AG08396 (cell line): ENCODE measurements around the gene ABI2.
"Not testable (repeated sequence)": the region's sequence is repeated elsewhere in the genome, so short reads cannot be mapped to it uniquely, and the experiment has no call there.

ENCODE experiments used
- DNase-seq: peaks from one replicate; pipeline ENCODE4 v3.0.0; 2012; ENCODE audit warnings: low spot score, mixed read lengths

The ABI2 gene

GRCh38 chr2:203354966-203355365 lies 26.8 kb downstream of the ABI2 start:
- DNase-seq = no peak

GRCh38 chr2:203359450-203359849 lies 31.3 kb downstream of the ABI2 start:
- no peak for DNase-seq

GRCh38 chr2:203360833-203361430 lies 32.7 kb downstream of the ABI2 start:
- DNase-seq = no peak

GRCh38 chr2:203361495-203361894 lies 33.3 kb downstream of the ABI2 start:
- no peak for DNase-seq

- peak; percentile 26 for DNase-seq
Measured at GRCh38 chr2:203361922-203362321, 33.7 kb downstream of the ABI2 start.

- DNase-seq = no peak
Measured at GRCh38 chr2:203366639-203367466, 38.7 kb downstream of the ABI2 start.

GRCh38 chr2:203372706-203373105 lies 44.5 kb downstream of the ABI2 start:
- DNase-seq = not testable (repeated sequence)

- DNase-seq = no peak
Measured at GRCh38 chr2:203376173-203376572, 48.0 kb downstream of the ABI2 start.

- DNase-seq = no peak
Measured at GRCh38 chr2:203379156-203379555, 51.0 kb downstream of the ABI2 start.

- no peak for DNase-seq
Measured at GRCh38 chr2:203383038-203383437, 54.8 kb downstream of the ABI2 start.

GRCh38 chr2:203388153-203388552 lies 60.0 kb downstream of the ABI2 start:
- not testable (repeated sequence) for DNase-seq

GRCh38 chr2:203394519-203395227 lies 66.5 kb downstream of the ABI2 start:
- no peak for DNase-seq

GRCh38 chr2:203395858-203396257 lies 67.7 kb downstream of the ABI2 start:
- DNase-seq = no peak

- no peak for DNase-seq
Measured at GRCh38 chr2:203396667-203397066, 68.5 kb downstream of the ABI2 start.

GRCh38 chr2:203399031-203399430 lies 70.8 kb downstream of the ABI2 start:
- DNase-seq = no peak

- no peak for DNase-seq
Measured at GRCh38 chr2:203400805-203401585, 72.8 kb downstream of the ABI2 start.

- DNase-seq = peak; percentile 36
Measured at GRCh38 chr2:203404996-203405395, 76.8 kb downstream of the ABI2 start.

GRCh38 chr2:203407496-203407895 lies 79.3 kb downstream of the ABI2 start:
- no peak for DNase-seq

GRCh38 chr2:203412546-203413331 lies 84.5 kb downstream of the ABI2 start:
- no peak for DNase-seq

GRCh38 chr2:203413796-203414195 lies 85.6 kb downstream of the ABI2 start:
- DNase-seq = no peak

GRCh38 chr2:203418271-203418670 lies 90.1 kb downstream of the ABI2 start:
- no peak for DNase-seq
